Mesothelial cell of epicardium (in vitro differentiated cells): ENCODE results near the gene CCL8. TPM values are rescaled to one million over a fixed set of nuclear protein-coding genes. Genes with fewer than 3 reads are reported as not detected.

ENCODE experiments used
- DNase-seq, 2 experiments: peaks; one replicate each; pipeline ENCODE4 v3.0.0; 2021; ENCODE audit warnings: low spot score in 2 of 2; ENCODE audit not compliant: unreplicated experiment in 2 of 2
- H3K27ac Mint-ChIP-seq: 2 replicates; pipeline ENCODE4 v1.8.0; 2021; ENCODE audit warnings: mixed read lengths
- H3K27me3 Mint-ChIP-seq: 2 replicates; pipeline ENCODE4 v1.8.0; 2021; ENCODE audit warnings: low read depth, mixed read lengths
- H3K36me3 Mint-ChIP-seq: 2 replicates; pipeline ENCODE4 v1.8.0; 2021; ENCODE audit warnings: mixed read lengths
- H3K4me1 Mint-ChIP-seq: 2 replicates; pipeline ENCODE4 v1.8.0; 2021; ENCODE audit warnings: mixed read lengths
- H3K4me3 Mint-ChIP-seq: 2 replicates; pipeline ENCODE4 v1.8.0; 2021; ENCODE audit warnings: mild to moderate bottlenecking, moderate library complexity, mixed read lengths
- H3K9me3 Mint-ChIP-seq: 2 replicates; pipeline ENCODE4 v1.8.0; 2021; ENCODE audit warnings: mixed read lengths
- total RNA-seq: library from RNA; stranded (reverse); gene quantifications from 3 replicates; pipeline ENCODE4 v1.2.1, GENCODE V29; 2021
- TF ChIP-seq, protein P1 (sequence below): fragments of 200-600 bp; sonication (generic); IDR thresholded peaks from one replicate; pipeline ENCODE4 v1.5.0; 2021; ENCODE audit warnings: antibody characterized with exemption; ENCODE audit not compliant: unreplicated experiment

CCL8 gene
- total RNA-seq, 1 donor from 2014 or later, result not detected

DNA sequence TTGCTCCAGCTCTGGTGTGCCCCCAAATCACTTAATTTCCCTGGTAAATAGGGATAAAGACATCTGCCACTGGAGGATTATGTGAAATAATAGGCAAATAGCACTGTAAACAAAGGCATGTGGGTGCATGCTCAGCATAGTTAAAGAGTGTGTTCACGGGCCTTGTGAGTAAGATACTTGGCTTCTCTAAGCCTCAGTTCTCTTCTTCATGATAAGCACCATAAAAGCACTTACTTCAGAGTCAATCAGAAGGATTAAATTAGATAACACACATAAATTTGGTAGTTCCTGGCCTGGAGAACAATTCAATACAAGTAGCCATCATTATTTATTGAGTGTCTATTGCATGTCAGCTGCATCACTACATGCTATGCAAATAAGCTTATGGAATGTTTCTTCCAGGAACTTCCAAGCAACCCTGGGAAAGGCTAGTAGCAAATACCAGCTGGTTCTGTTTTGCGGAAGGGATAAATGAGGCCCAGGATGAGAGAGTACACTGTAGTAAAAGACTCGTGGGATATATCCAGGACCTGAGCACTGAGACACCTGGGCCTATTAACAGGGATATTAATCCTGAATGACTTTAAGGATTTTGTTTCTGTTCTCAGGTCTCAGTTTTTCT lies 19.2 kb upstream of the CCL8 start:
- no peaks in the 10 kb centered on the region for H3K27me3 Mint-ChIP-seq
- H3K4me3 Mint-ChIP-seq, result no peak overlapping the region
- TF ChIP-seq, protein P1, sequence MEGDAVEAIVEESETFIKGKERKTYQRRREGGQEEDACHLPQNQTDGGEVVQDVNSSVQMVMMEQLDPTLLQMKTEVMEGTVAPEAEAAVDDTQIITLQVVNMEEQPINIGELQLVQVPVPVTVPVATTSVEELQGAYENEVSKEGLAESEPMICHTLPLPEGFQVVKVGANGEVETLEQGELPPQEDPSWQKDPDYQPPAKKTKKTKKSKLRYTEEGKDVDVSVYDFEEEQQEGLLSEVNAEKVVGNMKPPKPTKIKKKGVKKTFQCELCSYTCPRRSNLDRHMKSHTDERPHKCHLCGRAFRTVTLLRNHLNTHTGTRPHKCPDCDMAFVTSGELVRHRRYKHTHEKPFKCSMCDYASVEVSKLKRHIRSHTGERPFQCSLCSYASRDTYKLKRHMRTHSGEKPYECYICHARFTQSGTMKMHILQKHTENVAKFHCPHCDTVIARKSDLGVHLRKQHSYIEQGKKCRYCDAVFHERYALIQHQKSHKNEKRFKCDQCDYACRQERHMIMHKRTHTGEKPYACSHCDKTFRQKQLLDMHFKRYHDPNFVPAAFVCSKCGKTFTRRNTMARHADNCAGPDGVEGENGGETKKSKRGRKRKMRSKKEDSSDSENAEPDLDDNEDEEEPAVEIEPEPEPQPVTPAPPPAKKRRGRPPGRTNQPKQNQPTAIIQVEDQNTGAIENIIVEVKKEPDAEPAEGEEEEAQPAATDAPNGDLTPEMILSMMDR, result no peak
- DNase-seq, result no peak
- H3K27ac Mint-ChIP-seq, result no peak overlapping the region
- no peaks in the 10 kb centered on the region for H3K36me3 Mint-ChIP-seq
- H3K9me3 Mint-ChIP-seq, result no peaks in the 10 kb centered on the region
- peaks cover 5% of the 10 kb centered on the region for H3K4me1 Mint-ChIP-seq

DNA sequence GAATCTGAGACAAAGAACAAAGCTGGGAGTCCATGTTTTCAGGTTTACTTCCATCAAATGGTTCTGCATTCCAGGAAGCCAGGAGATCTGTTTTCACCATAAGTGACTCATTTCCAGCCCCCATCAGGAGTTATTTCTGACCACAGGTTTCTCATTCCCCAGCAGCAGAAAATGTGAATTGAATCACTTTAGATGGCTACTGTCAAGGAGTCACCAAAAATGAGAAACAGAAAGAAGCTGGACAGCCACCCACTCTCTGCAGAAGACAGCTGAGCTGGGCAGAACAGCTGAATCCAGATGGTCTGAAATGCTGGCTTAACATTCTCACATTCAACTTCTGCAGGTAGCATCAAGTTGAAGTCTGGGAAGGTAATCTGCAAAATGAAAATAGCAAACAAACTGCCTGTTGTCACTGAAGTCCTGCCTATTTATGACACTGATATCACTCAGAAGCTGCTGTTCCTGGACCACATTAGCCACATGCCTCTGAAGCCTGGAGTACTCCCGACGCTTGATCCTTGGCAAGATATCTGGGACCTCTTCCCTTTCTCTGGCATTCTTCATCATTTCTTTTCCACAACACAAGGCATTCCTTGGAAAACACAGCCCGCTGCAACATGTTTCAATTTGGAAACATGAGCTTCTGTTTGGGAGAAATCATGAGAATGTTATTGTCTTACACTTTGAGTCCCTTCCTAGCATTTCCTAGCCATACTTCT lies 18.4 kb upstream of the CCL8 start:
- no peak overlapping the region for H3K4me3 Mint-ChIP-seq
- no peaks in the 10 kb centered on the region for H3K36me3 Mint-ChIP-seq
- H3K9me3 Mint-ChIP-seq, result no peaks in the 10 kb centered on the region
- no peak for DNase-seq
- H3K27me3 Mint-ChIP-seq, result peaks cover 2% of the 10 kb centered on the region
- no peak overlapping the region for H3K27ac Mint-ChIP-seq
- TF ChIP-seq, protein P1, result no peak
- H3K4me1 Mint-ChIP-seq, result peaks cover 5% of the 10 kb centered on the region

DNA sequence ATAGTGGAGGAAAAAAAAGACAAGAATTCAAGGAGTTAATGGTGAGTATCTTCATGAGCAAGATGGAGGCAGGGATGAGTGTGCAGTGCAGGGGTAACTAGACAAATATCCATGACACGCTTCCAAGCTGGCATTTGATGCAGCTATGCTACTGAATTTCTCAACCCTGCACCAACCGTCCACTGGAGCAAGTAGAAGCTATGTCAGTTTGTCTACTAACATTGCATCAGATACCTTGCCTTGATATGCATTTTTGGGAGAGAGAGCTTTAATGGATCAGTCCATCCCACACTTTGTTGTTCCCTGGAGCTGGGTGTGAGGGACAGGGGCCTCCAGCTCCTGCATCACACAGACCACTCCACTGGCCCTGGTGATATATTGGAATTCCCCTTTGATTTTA lies 17.2 kb upstream of the CCL8 start:
- Mint-ChIP-seq H3K27ac (no peak overlapping the region), H3K9me3 (no peaks in the 10 kb centered on the region), H3K4me3 (no peak overlapping the region), H3K27me3 (peaks cover 8% of the 10 kb centered on the region), H3K4me1 (peaks cover 5% of the 10 kb centered on the region), H3K36me3 (no peaks in the 10 kb centered on the region)
- DNase-seq, result no peak
- TF ChIP-seq, protein P1, result no peak

DNA sequence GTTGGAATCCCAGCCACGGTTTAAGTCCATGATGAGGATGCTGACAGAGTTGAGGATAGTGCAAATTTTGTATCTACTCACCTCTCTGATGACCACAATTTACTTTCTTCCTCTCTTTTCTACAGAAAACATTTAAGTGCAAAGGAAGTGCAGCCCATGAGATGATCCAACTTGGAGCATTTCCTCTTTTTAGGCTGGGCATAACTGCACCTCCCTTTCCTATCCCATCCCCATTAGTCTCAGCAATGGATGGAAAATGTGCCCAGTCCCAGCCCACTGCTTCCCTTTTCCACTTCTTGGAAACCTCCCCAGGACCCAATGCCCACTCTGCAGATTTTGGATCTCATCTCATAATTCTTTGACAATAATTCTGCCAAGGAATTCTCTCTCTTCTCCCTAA lies 16.6 kb upstream of the CCL8 start:
- H3K27ac Mint-ChIP-seq, result no peak overlapping the region
- H3K4me1 Mint-ChIP-seq, result peaks cover 5% of the 10 kb centered on the region
- no peaks in the 10 kb centered on the region for H3K36me3 Mint-ChIP-seq
- H3K27me3 Mint-ChIP-seq, result peaks cover 14% of the 10 kb centered on the region
- H3K9me3 Mint-ChIP-seq, result no peaks in the 10 kb centered on the region
- DNase-seq, result no peak
- TF ChIP-seq, protein P1, result no peak
- no peak overlapping the region for H3K4me3 Mint-ChIP-seq

DNA sequence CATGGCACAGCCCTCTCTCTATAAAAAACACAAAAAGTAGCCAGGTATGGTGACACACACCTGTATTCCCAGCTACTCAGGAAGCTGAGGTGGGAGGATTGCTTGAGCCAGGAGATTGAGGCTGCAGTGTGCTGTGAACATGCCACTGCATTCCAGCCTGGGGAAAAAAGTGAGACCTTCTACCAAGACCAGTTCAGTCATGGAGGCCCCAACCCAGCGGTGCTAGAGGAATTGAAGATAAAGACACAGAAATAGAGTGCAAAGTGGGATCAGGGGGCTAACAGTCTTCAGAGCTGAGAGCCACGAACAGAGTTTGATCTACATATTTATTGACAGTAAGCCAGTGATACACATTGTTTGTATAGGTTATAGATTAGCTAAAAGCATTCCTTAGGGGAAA lies 15.6 kb upstream of the CCL8 start:
- no peak overlapping the region for H3K27ac Mint-ChIP-seq
- peaks cover 20% of the 10 kb centered on the region for H3K27me3 Mint-ChIP-seq
- no peaks in the 10 kb centered on the region for H3K9me3 Mint-ChIP-seq
- H3K36me3 Mint-ChIP-seq, result no peaks in the 10 kb centered on the region
- peaks cover under 1% of the 10 kb centered on the region for H3K4me1 Mint-ChIP-seq
- TF ChIP-seq, protein P1, result no peak
- no peak for DNase-seq
- no peak overlapping the region for H3K4me3 Mint-ChIP-seq
